PC-3 (cell line): ENCODE data around the gene DXO. TPM values are rescaled to one million over a fixed set of nuclear protein-coding genes. Genes with fewer than 3 reads are reported as not detected.

ENCODE experiments used
- ATAC-seq: fragments of 200-7000 bp; cut with Tn5 transposase; 2 replicates; pipeline ENCODE4 v1.9.1; 2020; ENCODE audit warnings: mild to moderate bottlenecking, moderate library complexity
- BruUV-seq: library from RNA; stranded (reverse); fragments of 400-500 nt; replicated peaks from 2 replicates; lab custom pipeline; 2021; lab: Mats Ljungman, UMichigan
- CTCF ChIA-PET: fragments of 300-600 bp; sonication (Branson Sonifier 250); formaldehyde crosslinking; loops from one replicate; lab custom pipeline; 2022; ENCODE audit warnings: antibody characterized with exemption; lab: Charles Lee
- POLR2A ChIA-PET: fragments of 300-600 bp; sonication (Branson Sonifier 250); formaldehyde crosslinking; loops from one replicate; lab custom pipeline; 2022; ENCODE audit warnings: antibody characterized with exemption; ENCODE audit not compliant: unreplicated experiment; lab: Charles Lee
- DNase-seq: peaks from one replicate; pipeline ENCODE4 v3.0.0-alpha.2; 2015
- H2AFZ ChIP-seq: fragments of 300-600 bp; sonication (generic); 2 replicates; pipeline ENCODE4 v1.6.0; 2016; ENCODE audit warnings: antibody characterized with exemption, low read length
- H3F3A ChIP-seq: fragments of 300-600 bp; sonication (generic); one replicate; pipeline ENCODE4 v1.6.0; 2017; ENCODE audit warnings: antibody characterized with exemption, low read length, control low read depth, mild to moderate bottlenecking; ENCODE audit not compliant: unreplicated experiment
- H3K27ac ChIP-seq: fragments of 300-600 bp; sonication (generic); 2 replicates; pipeline ENCODE4 v1.5.1; 2016; ENCODE audit warnings: mild to moderate bottlenecking, low read length
- H3K27me3 ChIP-seq: fragments of 300-600 bp; sonication (generic); 2 replicates; pipeline ENCODE4 v1.6.1; 2016; ENCODE audit warnings: low read length, mixed read lengths
- H3K36me3 ChIP-seq: fragments of 300-600 bp; sonication (generic); 2 replicates; pipeline ENCODE4 v1.6.1; 2016; ENCODE audit warnings: low read depth, mixed run types, low read length, mixed read lengths
- H3K4me1 ChIP-seq: fragments of 300-600 bp; sonication (generic); 2 replicates; pipeline ENCODE4 v1.5.1; 2016; ENCODE audit warnings: low read length; ENCODE audit not compliant: insufficient read depth
- H3K4me2 ChIP-seq: fragments of 300-600 bp; sonication (generic); 2 replicates; pipeline ENCODE4 v1.6.0; 2016; ENCODE audit warnings: low read length
- H3K4me3 ChIP-seq: fragments of 300-600 bp; sonication (generic); 2 replicates; pipeline ENCODE4 v1.5.1; 2016; ENCODE audit warnings: mild to moderate bottlenecking, low read length, mixed read lengths
- H3K79me2 ChIP-seq: fragments of 300-600 bp; sonication (generic); 2 replicates; pipeline ENCODE4 v1.6.1; 2017; ENCODE audit warnings: low read length, mixed read lengths
- H3K9ac ChIP-seq: fragments of 300-600 bp; sonication (generic); 2 replicates; pipeline ENCODE4 v1.6.0; 2016; ENCODE audit warnings: mild to moderate bottlenecking, low read length
- H3K9me2 ChIP-seq: fragments of 300-600 bp; sonication (generic); replicated peaks from 2 replicates; pipeline ENCODE4 v1.6.1; 2016; ENCODE audit warnings: mixed run types, low read length, mixed read lengths
- H3K9me3 ChIP-seq: fragments of 300-600 bp; sonication (generic); 2 replicates; pipeline ENCODE4 v1.6.1; 2016; ENCODE audit warnings: low read length, mixed read lengths
- H4K20me1 ChIP-seq: fragments of 300-600 bp; sonication (generic); 2 replicates; pipeline ENCODE4 v1.6.1; 2016; ENCODE audit warnings: low read length, mixed read lengths
- CTCF ChIP-seq: fragments of 300-600 bp; sonication (generic); conservative IDR thresholded peaks from 2 replicates; pipeline ENCODE4 v1.5.1; 2017; ENCODE audit warnings: antibody characterized with exemption, low read depth, mild to moderate bottlenecking, low read length
- EZH2 ChIP-seq: fragments of 300-600 bp; sonication (generic); IDR thresholded peaks from one replicate; pipeline ENCODE4 v1.6.1; 2017; ENCODE audit warnings: antibody characterized with exemption, mild to moderate bottlenecking, low read length; ENCODE audit not compliant: unreplicated experiment
- EZH2phosphoT487 ChIP-seq: fragments of 300-600 bp; sonication (generic); IDR thresholded peaks from 2 replicates; pipeline ENCODE4 v1.6.1; 2018; ENCODE audit warnings: mild to moderate bottlenecking, antibody characterized with exemption, low read length, borderline replicate concordance
- intact Hi-C: fragments of 100-400 bp; cut with micrococcal nuclease; formaldehyde crosslinking; loops from 2 replicates; pipeline ENCODE4 v1.9.0; 2023
- total RNA-seq: library from RNA; depleted of rRNA; stranded (reverse); fragments of >200 nt; gene quantifications from 2 replicates; pipeline ENCODE4 v1.2.3, GENCODE V29; 2014

Gene DXO
- total RNA-seq, 1 experiment from 2014 or later, result 27.1 TPM

- BruUV-seq, result no TSS peak
These were observed 1.2 kb downstream of the DXO start for GRCh38 chr6:31970604-31971271.

GRCh38 chr6:31969712-31970603, 2.0 kb downstream of the DXO start:
- no TSS peak for BruUV-seq
- Histone ChIP-seq H3K4me1 (peaks cover 23% of the 10 kb centered on the region), H3F3A (no peaks in the 10 kb centered on the region), H3K9me3 (no peaks in the 10 kb centered on the region), H2AFZ (no peak overlapping the region), H3K27me3 (no peaks in the 10 kb centered on the region), H3K27ac (no peak overlapping the region), H4K20me1 (no peaks in the 10 kb centered on the region), H3K79me2 (peaks cover 44% of the 10 kb centered on the region), H3K4me3 (peak overlapping the region; percentile 89), H3K9ac (peak overlapping the region; percentile 90; the same call in 1 of the 2 replicates), H3K4me2 (peak overlapping the region; percentile 94), H3K36me3 (peaks cover 29% of the 10 kb centered on the region), H3K9me2 (no peaks in the 10 kb centered on the region)
- no peak for ATAC-seq
- ChIA-PET POLR2A (interaction anchor here (0.6 kb wide), 1 partner anchor 1438 kb away, joined by 3 read pairs; no protein-coding TSS in a partner anchor), CTCF (interaction anchor here (0.7 kb wide), 1 partner anchor 18 kb away, joined by 3 read pairs; no protein-coding TSS in a partner anchor)
- DNase-seq, result no peak
- TF ChIP-seq CTCF (no peak), EZH2 (no peak), EZH2phosphoT487 (no peak)
- intact Hi-C loops, result loop anchor here (10.0 kb wide), 1 partner anchor 115 kb away; no protein-coding TSS in a partner anchor

More at GRCh38 chr6:31970604-31971271, 1.2 kb downstream of the DXO start:
- ATAC-seq (peak; percentile 8), DNase-seq (peak; percentile 41)
- TF ChIP-seq EZH2phosphoT487, result no peak
- TF ChIP-seq CTCF, result no peak
- TF ChIP-seq EZH2, result no peak
- peak overlapping the region; percentile 86 for H3K27ac ChIP-seq
- H3K79me2 ChIP-seq, result peaks cover 44% of the 10 kb centered on the region
- no peaks in the 10 kb centered on the region for H3K9me3 ChIP-seq
- no peaks in the 10 kb centered on the region for H4K20me1 ChIP-seq
- peak overlapping the region; percentile 89 for H3K4me3 ChIP-seq
- peak overlapping the region; percentile 90 for H3K9ac ChIP-seq
- no peaks in the 10 kb centered on the region for H3K27me3 ChIP-seq
- H3K4me2 ChIP-seq, result peak overlapping the region; percentile 94
- H3K9me2 ChIP-seq, result no peaks in the 10 kb centered on the region
- no peaks in the 10 kb centered on the region for H3F3A ChIP-seq
- intact Hi-C loops, result loop anchor here (10.0 kb wide), 1 partner anchor 114 kb away; no protein-coding TSS in a partner anchor
- peaks cover 23% of the 10 kb centered on the region for H3K4me1 ChIP-seq
- POLR2A ChIA-PET, result interaction anchor here (0.6 kb wide), 2 partner anchors 73 to 1438 kb away, joined by 3 to 5 read pairs; partner anchors contain the start of gene EHMT2
- H3K36me3 ChIP-seq, result peaks cover 29% of the 10 kb centered on the region
- CTCF ChIA-PET, result interaction anchor here (0.7 kb wide), 1 partner anchor 19 kb away, joined by 3 read pairs; no protein-coding TSS in a partner anchor
- H2AFZ ChIP-seq, result peak overlapping the region; percentile 87; the same call in 1 of the 2 replicates
